Measurements from ENCODE around the gene MAP7. TPM values are rescaled to one million over a fixed set of nuclear protein-coding genes. Genes with fewer than 3 reads are reported as not detected.
"Not testable (repeated sequence)": the region's sequence is repeated elsewhere in the genome, so short reads cannot be mapped to it uniquely, and the experiment has no call there.

The MAP7 gene
- polyA plus RNA-seq, result 10 to 100 TPM in 1 of 3 donors, 1 to 10 TPM in 2; 1.2 to 13.1 (median 3.5) TPM

DNA sequence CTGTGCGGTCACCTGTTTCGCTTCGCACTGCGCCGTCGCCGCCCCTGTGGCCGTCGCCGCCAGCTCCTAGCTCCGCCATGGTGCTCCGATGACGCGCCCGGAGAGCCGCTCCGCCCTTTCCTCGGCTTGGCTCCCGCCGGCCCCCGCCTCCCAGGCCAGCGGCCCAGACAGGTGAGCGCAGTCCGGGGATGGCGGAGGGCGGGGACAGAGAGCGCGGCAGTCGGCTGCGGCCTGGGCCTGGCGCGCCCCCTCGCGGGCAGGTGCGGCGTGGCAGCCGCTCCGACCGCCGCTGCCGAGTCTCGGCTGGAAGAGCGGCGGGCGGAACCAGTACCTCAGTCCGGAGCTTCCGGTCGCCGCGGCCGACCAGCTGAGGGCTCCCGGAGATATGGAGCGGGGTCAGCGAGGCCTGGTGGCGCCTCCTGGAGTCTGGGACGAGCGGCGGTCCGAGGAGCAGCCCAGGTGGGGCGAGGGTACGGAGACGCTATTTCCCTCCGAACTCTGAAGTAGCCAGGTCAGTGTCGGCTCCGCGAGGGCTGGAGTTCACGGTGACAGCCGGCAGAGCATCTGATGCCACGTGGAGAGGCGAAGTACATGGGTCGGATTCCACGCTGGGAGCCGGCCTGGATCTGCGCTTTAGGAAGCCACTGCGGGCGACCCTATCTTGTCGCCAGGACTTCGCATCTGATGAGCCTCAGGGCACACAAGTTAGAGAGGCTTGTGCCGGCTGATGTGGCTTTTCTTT is at the start of gene MAP7:
Gene MAP7, minus strand, starts transcription at position 93 of the 742 bp plus-strand sequence. Its CDS starts 14 bp downstream, at position 79.
- H3K27ac ChIP-seq (ENCODE audit: low read depth, low read length), result no peak within 1 kb of the TSS
- WGBS, 3 donors, result 0 to 2% (median 1%) methylated on average over 70 to 79 of the region's 79 CpGs

DNA sequence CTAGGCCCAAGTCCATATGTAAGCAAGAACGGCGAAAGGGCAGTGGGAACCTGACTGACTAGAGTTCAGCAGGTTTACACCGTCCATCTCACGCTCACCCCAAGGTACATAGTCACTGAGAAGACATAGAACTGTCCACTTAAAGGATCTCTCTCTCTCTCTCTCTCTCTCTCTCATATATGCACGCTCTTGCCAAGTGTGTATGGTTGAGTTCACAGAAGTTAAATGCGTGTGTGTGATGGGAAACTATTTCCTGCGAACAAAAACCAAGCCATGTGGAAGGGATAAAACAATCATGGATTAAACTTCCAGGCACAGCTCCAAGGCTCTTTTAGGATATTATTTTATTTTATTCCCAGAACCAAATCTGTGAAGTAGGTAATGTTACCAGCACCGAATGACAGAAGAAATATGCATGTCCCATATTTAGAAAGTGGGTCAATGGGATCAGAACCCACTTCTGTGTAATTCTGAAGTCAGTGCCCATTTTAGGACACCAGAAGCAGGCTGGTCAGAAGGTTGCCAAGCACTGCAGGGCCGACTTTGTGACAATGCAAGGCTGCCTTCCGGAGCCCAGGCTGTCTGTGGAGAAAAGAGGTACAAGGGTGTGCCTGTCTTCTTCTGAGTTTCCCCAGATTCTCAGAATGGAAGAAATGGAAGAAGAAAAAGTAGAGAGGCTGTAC is 49.2 kb upstream of the MAP7 start:
- H3K27ac ChIP-seq (ENCODE audit: low read depth, low read length), result no peak overlapping the region
- WGBS, 3 donors, result 82 to 91% (median 86%) methylated on average over 10 of the region's 10 CpGs

- WGBS, 3 donors, result 95 to 97% (median 96%) methylated on average over 3 of the region's 3 CpGs
- no peak overlapping the region for H3K27ac ChIP-seq (ENCODE audit: low read depth, low read length)
Observed at GRCh38 chr6:136598048-136598447, 47.8 kb upstream of the MAP7 start.

DNA sequence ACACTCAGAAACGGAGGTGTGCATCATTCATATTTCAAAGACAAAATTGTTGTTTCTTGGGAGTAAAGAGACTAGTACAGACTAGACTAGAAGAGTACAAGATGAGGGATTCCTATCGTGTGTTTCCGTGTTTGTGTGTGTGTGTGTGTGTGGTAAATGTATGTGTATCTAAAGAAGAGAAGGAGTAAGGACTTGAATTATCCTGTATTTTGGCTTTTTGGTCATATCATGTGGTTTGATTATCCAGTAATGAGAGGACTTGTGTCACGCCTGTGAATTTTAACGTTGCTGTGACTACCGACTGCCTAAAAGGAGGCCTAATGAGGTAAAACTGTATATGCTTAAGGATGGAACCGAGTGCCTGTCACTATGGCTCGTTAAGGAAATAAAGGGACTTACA is 44.4 kb upstream of the MAP7 start:
- 92 to 97% (median 96%) methylated on average over 8 of the region's 8 CpGs for WGBS, 3 donors
- no peak overlapping the region for H3K27ac ChIP-seq (ENCODE audit: low read depth, low read length)

- H3K27ac ChIP-seq (ENCODE audit: low read depth, low read length), result no peak overlapping the region
Observed at GRCh38 chr6:136593748-136594490, 43.7 kb upstream of the MAP7 start.

DNA sequence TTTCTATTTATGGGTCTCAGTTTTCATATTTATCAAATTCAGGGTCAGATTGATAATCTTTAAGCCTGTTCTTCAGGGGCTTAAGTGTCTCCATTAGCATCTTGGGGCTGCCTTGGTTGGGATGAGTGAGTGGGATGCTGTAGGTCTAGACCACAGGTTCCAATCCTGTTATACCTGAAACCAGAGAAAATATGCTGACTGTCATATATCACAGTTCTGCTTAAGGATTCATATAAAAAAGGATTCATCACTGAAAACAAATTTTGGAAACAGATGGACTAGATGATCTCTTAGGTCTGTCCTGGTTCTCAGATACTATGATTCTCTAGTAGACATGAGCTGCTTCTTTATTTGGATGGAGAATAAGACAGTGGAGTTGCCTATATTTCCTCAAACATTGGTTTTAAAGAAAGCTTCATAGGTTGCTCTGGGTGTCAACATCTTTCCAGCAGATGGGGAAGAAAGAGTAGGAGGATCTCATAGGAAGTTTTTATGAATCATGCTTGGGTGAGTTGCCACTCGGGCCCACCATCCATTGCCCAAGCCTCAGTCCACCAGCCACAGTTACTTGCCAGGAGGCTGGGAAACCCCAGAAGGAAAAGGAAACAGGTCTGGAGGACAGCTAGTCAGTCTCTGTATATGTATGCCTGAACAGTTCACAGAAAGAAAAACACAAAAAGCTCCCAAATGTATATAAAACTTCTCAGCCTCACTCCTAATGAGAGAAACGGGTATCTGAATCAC is 42.9 kb upstream of the MAP7 start:
- no peak overlapping the region for H3K27ac ChIP-seq (ENCODE audit: low read depth, low read length)
- WGBS, 3 donors, result 50 to 88% (median 57%) methylated on average over 2 of the region's 2 CpGs

More at GRCh38 chr6:136593748-136594490, 43.7 kb upstream of the MAP7 start:
- WGBS, 3 donors, result 40 to 66% (median 43%) methylated on average over 6 of the region's 6 CpGs

GRCh38 chr6:136591617-136592016 is 41.4 kb upstream of the MAP7 start:
- 77 to 86% (median 84%) methylated on average over 1 of the region's 1 CpG for WGBS, 3 donors
- H3K27ac ChIP-seq (ENCODE audit: low read depth, low read length), result no peak overlapping the region

- not testable (repeated sequence) for H3K27ac ChIP-seq (ENCODE audit: low read depth, low read length)
Observed at GRCh38 chr6:136590846-136591245, 40.6 kb upstream of the MAP7 start.

DNA sequence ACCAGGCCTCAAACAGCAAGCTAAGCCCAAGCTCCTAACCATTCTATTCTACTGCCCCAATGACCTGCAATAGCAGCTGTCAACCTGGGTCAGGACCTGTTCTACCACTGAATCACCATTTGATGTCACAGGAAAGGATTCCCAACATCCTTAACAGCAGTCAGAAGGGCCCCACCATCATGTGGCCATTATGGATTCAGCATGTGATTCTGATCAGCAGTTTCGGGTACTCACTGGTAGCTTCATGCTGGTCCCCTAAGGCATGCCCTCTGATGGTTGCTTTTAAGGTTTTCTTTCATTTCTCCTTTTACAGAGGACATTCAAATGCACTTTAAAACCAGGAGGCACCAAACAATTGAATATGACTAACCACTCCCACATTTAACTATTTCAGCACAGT is 37.3 kb upstream of the MAP7 start:
- H3K27ac ChIP-seq (ENCODE audit: low read depth, low read length), result no peak overlapping the region
- 91 to 96% (median 96%) methylated on average over 1 of the region's 1 CpG for WGBS, 3 donors

More at GRCh38 chr6:136590846-136591245, 40.6 kb upstream of the MAP7 start:
- WGBS, 3 donors, result 97 to 100% (median 99%) methylated on average over 2 of the region's 2 CpGs

GRCh38 chr6:136586295-136586694 is 36.1 kb upstream of the MAP7 start:
- H3K27ac ChIP-seq (ENCODE audit: low read depth, low read length), result no peak overlapping the region
- 54 to 63% (median 54%) methylated on average over 4 of the region's 4 CpGs for WGBS, 3 donors

- 95 to 98% (median 97%) methylated on average over 2 of the region's 2 CpGs for WGBS, 3 donors
- H3K27ac ChIP-seq (ENCODE audit: low read depth, low read length), result not testable (repeated sequence)
Observed at GRCh38 chr6:136585523-136585922, 35.3 kb upstream of the MAP7 start.

GRCh38 chr6:136584290-136584689 is 34.1 kb upstream of the MAP7 start:
- H3K27ac ChIP-seq (ENCODE audit: low read depth, low read length), result not testable (repeated sequence)
- WGBS, 3 donors, result 86 to 95% (median 86%) methylated on average over 5 of the region's 5 CpGs

- H3K27ac ChIP-seq (ENCODE audit: low read depth, low read length), result no peak overlapping the region
- 26 to 34% (median 26%) methylated on average over 3 of the region's 3 CpGs for WGBS, 3 donors
Observed at GRCh38 chr6:136582711-136583471, 32.7 kb upstream of the MAP7 start.

- H3K27ac ChIP-seq (ENCODE audit: low read depth, low read length), result no peak overlapping the region
- WGBS, 3 donors, result 68 to 95% (median 72%) methylated on average over 2 of the region's 2 CpGs
Observed at GRCh38 chr6:136579800-136580199, 29.6 kb upstream of the MAP7 start.

DNA sequence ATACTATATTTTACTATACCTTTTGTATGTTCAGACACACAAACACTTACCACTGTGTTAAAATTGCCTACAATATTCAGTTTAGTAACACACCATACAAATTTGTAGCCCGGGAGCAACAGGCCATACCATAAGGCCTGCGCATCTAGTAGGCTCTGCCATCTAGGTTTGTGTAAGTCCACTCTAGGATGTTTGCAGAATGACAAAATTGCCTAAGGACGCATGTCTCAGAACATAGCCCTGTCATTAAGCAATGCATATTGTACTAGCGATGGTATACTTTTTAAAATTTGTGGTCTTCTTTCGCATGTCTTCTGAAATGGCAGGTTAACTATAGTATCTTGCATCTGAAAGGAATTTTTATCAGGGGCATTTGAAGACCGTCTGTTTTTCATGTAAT is 26.6 kb upstream of the MAP7 start:
- WGBS, 3 donors, result 86 to 95% (median 89%) methylated on average over 6 of the region's 6 CpGs
- no peak overlapping the region for H3K27ac ChIP-seq (ENCODE audit: low read depth, low read length)

GRCh38 chr6:136571496-136571895 is 21.3 kb upstream of the MAP7 start:
- no peak overlapping the region for H3K27ac ChIP-seq (ENCODE audit: low read depth, low read length)

- H3K27ac ChIP-seq (ENCODE audit: low read depth, low read length), result no peak overlapping the region
- 95 to 97% (median 97%) methylated on average over 5 of the region's 5 CpGs for WGBS, 3 donors
Observed at GRCh38 chr6:136571065-136571464, 20.8 kb upstream of the MAP7 start.

DNA sequence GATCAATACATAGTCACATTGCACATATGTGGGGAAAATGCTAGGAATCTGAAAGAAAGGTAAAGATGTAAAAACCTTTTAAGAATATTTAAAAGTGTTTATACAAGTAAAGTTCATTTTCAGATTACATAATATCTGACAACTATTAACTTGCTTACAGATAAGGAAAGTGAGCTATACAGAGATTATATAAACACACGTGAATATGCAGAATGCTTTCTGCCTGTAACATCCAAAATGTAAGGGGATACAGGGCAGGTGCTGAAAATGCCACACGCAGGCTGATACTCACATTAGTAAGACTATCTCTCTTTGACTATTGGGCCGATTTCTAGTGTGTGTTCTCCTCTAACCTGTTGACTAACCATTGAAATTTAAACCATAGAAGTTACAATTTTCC is 17.9 kb upstream of the MAP7 start:
- WGBS, 3 donors, result 45 to 83% (median 79%) methylated on average over 3 of the region's 3 CpGs
- no peak overlapping the region for H3K27ac ChIP-seq (ENCODE audit: low read depth, low read length)

Measured in adipose tissue (tissue), 3 donors.